RCC 7860 (cell line): ENCODE data around the gene PLEKHA7.
A peak's percentile ranks its signal among the peaks of the same experiment; 100 is the strongest.
"Not testable (repeated sequence)": the region's sequence is repeated elsewhere in the genome, so short reads cannot be mapped to it uniquely, and the experiment has no call there.

Source experiments
- DNase-seq: peaks from one replicate; pipeline ENCODE4 v3.0.0-alpha.2; 2015; ENCODE audit warnings: low spot score
- FAIRE-seq: peaks from 2 replicates; lab custom pipeline; 2012; peaks lifted over from hg19 to GRCh38; lab: Jason Lieb, UNC

Gene PLEKHA7

DNA sequence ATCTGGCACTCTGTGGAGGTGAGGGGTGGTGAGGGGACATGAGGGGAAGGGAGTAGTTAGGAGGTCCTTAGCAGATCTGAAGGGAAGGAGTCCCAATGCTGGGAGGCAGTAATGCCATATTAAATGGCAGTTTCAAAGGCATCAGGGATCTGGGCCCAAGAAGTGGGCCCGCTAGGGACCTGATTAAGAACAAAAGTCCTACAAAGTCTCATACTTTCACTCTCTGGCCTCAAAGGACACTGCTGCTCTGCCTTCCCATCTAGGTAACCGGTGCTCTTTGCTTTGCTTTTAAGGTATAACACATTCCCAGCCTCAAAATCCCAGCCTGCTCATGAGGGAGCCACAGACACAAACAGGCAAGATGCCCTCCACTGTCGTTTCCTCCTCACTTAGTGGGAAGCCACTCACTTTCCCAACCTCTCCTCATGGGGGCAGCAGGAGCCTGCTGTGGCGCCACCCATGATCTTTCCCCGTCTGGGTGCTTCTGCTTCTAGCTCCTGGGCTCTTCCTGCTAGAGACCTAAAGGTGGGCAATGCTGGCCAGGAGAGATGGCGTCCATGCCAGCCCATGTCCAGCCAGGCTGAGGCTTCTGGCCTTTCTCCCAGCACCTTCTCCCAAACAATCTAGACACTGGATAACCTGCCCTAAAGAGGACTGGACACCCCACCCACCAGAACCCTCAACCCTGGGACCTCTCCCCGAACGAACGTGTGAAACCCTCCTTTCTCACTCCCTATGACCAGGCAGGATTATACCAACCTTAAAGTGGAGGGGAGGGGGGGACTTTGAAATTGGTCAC is 68.3 kb downstream of the PLEKHA7 start:
- FAIRE-seq (no peak), DNase-seq (peak; percentile 61)

DNA sequence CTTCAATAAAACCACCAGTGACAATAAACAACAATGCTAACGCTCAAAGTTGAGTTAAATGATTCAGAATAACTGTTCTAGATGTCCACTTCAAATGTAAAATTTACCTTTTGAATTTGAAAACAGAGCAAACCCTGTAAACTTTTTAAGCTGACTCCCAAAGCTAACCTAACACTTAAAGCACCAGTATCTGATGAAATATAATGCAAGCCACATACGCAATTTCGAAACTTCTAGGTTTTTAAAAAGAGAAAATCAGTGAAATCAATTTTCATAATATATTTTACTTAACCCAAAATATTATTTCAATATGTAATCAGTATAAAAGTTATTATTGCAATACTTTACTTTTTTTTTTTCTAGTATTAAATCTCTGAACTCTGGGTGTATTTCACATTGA is 71.3 kb downstream of the PLEKHA7 start:
- DNase-seq (no peak), FAIRE-seq (no peak)

DNA sequence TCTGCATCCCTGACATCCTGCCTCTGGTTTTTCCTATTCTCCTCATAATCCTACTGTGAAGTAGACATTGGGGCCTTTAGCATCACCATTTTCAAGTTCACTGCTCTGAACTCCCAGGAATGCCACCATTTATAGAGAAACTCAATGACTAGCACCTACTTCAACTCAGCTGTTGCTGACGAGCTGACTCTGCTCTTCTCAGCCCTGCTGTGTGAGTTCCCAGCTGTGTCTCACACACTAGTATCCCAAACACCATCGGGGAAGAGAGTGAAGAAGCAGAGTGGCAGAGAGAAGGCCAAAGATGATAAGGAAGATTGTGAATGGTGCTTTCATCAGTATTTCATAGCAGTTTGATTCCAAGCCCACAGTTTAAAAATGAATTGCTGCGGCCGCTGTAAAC is 71.9 kb downstream of the PLEKHA7 start:
- no peak for FAIRE-seq

DNA sequence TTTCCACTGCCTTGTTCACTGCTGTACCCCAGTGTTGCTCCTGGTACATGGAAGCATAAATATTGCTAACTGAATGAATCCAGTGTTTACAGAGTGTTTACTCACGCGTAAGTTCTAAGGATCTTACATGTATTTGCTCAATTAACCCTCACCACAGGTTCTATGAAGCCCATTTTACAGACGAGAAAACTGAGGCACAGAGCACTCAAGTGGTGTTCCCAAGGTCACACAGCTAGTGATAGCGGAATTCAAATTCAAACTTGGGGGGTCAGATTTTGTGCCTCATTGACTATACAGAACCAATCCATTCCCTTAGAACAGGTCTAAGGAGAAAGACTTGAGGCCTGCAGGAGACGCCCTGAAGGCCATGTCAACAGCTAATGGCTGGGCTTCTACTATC is 72.3 kb downstream of the PLEKHA7 start:
- FAIRE-seq: no peak
- no peak for DNase-seq

More for the DNA sequence above, 71.9 kb downstream of the PLEKHA7 start:
- DNase-seq: no peak

DNA sequence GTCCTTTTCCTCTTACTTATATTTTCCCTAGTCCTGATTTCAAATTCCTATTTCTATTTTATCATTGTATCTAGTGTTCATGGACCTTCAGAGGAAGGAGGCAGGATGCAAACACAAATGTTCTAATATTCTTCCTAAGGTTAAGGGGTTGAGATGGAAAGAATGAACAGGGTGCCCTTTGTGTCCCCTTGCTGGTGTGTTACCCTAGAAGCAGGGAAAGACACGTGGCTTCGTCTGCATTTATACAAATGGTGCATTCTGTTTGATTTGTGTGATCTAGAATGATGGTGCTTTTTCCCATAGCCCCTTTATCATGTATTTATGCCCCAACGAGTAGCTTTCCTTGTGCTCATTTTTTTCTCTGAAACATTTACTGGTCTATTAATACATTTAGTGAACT is 76.2 kb downstream of the PLEKHA7 start:
- FAIRE-seq (no peak), DNase-seq (no peak)

DNA sequence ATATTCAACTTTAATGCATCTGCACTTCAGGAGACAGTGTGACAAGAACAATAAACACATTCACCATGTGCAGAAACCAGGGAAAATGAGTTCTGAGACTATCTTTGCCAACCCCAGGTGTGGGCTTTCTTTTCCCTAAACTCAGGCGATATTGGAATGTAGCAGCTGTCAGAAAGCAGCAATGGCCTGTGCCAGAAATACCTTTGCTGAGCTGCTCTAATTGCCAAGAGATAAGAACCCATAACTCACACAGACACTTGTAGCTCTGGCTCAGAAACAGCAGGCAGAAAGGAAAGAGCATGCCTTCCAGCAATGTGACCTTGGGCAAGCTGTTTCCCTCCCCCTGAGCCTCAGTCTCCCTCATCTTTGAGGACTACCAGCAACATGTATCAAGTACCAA is 77.6 kb downstream of the PLEKHA7 start:
- FAIRE-seq (no peak), DNase-seq (no peak)

DNA sequence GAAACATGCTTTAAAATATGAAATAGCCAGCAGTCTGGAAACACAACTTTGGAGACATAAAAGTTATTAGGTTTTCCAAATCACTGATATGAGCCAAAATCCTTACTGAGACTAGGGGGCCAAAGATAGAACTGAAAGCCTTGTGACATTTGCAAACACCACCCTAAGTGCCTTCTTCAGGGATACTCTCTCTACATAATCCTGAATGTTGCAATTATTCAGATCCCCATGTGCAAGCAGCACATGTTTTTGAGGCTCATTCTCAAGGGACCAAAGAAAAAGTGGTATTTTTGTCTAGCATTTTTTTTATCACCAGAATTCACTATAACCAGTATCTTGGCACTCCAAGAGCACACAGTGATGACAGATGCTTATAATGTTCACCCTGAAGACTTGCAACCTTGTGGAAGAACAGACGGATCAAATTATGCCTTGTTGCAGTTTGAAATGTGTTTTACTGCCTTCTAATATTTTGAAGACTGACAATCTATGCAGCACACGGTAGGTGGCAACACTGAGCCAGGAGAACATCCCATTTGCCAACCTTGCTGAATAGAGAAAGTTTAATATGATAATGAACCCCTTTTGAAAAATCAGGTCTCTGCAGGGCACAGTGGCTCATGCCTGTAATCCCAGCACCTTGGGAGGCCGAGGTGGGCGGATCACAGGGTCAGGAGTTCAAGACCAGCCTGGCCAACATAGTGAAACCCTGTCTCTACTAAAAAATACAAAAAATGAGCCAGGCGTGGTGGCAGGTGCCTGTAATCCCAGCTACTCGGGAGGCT is 78.5 kb downstream of the PLEKHA7 start:
- peak; percentile 19 for DNase-seq

DNA sequence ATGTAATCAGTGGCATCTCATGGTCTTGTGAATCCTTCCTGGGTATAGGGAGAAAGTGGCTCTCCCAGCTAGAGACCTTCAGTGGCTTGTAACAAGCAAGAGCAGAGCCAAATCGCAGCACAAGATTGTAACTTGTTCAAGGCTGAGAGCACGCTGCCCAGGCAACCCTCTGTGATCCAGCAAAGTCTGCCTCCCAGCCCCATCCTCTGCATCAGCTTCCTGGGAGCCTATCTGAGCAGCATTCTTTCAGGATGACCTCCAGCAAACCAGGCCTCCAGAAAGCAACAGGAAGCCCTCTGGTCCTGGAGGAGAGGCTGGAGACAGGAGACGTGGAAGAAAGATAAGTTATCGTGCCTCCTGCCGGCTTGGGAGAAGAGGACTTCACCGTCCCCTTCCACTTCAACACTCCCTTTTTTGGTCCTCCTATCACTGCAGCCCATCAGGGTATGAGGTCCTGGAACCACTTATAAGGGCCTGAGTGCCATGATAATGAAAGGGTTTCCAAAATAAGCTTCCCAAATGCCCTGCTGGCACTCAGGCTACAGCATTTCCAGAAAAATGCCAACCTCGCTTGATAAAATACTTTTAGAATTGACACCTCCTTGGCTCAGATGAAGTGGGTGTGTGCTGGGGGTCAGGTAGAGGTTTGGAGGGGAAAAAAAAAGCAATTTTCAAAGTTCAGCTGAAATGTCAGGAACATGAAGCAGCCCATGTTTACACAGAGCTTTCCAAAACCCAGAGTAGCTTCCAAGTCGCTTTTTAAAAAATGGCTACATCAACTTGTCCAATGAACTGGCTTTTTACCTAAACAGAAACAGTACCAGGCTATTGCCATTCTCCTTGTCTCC is 80.2 kb downstream of the PLEKHA7 start:
- FAIRE-seq (no peak), DNase-seq (no peak)

More for the DNA sequence above, 78.5 kb downstream of the PLEKHA7 start:
- peak; percentile 44 for FAIRE-seq

DNA sequence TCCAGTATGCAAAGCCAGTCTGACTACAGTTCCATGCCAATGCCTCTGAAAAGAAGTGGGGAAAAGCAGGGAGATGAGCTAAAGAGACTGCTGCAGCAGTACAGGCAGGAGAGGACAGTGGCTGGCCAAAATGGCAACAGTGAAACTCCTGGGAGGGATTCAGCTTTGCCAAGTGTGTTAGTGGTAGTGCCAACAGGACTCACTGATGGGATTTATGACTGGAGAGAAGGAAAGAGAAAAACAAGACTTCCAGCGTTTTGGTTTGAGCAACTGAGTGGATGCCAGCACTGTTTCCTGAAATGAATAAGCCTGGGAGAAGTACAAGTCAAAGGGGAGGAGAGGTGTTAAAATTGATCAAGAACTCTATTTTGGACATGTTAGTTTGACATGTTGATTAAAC is 80.9 kb downstream of the PLEKHA7 start:
- DNase-seq: no peak
- FAIRE-seq: no peak

DNA sequence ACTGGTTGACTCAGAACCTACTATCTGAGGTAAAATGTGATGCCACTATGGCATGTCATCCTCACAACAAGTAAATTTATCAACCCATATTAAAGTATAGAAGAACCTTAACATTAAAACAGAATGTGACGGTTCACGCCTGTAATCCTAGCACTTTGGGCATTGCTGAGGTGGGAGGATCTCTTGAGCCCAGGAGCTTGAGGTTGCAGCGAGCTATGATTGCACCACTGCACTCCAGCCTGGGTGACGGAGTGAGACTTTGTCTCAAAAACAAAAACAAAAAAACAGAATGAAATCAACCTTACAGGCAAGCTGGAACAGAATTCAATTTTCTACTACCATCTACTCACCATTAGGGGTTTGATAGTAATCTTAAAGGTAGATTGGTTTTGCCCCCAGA is 86.2 kb downstream of the PLEKHA7 start:
- DNase-seq: no peak
- FAIRE-seq: no peak

DNA sequence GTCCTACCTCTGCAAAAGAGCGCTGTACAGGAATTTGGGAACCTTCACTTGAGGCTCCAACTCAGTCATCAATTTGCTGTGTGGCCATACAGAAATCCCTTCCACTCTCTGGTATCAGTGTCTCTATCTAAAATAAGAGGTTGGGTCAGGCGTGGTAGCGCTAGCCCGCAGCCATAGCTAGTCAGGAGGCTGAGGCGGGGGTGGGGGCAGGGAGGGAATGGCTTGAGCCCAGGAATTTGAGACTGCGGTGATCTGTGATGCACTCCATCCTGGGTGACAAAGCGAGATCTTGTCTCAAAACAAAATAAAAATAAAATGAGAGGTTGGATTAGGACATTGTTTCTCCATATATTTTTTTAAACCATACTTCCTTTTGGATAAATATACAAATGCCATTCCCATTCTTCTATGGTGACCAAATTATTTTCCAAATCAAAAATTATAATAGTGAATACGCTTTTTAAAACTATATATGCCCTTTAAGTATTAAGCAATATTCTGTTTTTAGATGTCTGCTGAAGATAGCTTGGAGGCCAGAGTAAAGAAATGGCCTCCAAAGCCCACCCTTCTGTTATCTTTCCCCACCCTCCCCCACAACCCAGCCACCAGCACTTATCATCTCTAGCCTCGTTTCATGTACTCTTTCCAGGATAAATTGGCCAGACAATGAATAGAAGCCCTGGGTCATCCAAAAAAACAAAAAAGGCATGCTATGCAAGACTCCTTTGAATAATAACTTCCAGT is 87.2 kb downstream of the PLEKHA7 start:
- FAIRE-seq (no peak), DNase-seq (no peak)

DNA sequence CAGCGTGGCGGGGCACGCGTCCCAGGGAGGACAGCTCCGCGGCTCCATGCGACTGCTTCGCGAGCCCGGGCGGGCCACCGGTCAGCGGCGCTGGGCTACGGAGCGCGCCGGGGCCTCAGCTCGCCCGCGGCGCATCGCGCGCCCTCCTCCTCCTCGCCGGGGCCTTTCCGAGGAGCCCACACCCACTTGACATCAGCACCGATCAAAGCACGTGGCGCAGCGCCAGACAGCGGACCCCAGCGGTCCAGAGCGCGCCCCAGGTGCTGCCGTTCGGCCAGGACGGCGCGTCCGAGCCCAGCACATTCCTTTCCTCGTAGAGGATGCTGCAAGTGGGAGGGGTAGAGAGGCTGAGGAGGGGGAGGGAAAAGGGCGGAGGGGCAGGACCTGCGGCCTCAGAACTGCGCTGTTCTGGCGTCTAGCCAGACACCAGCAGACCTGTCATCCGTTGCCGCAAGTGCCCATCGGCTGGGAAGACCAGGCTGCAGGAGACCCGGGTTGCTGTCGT is 88.6 kb downstream of the PLEKHA7 start:
- DNase-seq: peak; percentile 55
- FAIRE-seq: no peak

DNA sequence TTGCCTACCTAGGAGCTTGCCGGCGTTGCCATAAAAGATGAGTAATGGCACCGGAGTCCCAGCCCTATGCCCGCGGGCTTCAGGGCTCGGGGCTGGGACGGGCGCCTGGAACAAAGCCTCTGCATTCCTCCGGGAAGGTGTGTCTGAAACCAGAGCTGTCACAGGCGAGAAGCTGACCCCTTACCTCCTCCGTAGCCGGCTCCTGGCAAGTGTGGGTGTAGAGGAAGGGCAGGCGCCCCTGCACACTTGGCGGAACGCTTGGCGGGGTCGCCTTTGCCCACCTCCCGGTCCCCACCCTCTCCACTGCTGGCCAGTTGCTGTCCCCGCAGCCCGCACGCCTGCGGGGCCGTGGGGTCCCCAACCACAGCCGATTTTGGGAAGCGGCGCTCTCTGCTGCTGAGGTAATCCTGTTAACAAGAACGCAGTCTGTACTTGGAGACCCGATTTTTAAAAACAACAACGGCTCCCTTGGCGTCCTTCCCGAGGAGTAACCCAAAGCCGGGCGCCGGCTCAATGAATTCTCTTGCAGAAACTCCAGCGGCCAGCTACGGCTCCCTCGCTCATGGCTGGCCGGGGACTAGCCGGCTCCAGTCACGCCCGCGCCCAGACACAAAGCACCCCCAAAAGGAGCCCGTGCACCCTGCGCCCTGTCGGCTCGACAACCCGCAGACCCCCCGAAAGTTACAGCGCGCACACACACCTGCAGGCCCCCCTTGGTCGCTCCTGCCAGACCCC is 89.2 kb downstream of the PLEKHA7 start:
- peak; percentile 77 for FAIRE-seq

DNA sequence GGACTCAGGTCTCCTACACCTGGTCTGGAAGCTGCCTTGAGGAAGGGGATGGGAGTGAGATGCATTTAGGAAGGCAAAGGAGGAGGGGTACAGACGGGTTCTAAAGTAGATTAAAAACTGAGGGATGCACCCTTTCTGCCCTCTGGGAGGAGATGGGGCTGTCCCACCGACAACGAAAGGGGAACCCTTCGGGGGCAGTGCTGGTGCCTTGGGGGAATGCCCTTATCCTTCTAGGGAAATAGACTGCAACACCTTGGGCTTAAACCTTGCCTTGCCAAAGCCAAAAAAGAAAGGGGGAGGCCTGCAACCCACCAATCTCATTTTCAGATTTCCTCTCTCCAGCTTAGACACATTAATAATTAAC is 89.8 kb downstream of the PLEKHA7 start:
- no peak for FAIRE-seq
- no peak for DNase-seq

More for the DNA sequence above, 89.2 kb downstream of the PLEKHA7 start:
- DNase-seq: peak; percentile 75

DNA sequence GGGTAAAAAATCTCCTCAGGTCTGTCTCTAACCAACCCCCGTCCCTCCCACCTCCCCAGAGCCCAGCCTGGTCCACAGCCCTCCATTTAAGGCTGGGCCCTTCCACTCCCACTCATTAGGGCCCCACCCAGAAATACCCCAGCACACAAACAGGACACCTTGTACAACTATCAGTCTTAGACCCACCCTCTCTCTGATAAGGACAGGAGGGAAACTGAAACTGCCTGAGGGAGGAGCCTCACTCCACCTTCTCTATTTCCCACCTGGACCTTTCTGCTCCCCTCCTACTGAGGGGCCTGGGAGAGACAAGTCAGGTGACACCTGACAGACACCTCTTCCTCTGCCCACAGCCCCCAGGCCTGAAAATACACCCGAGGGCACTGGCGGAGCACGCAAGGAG is 90.2 kb downstream of the PLEKHA7 start:
- FAIRE-seq (no peak), DNase-seq (no peak)

DNA sequence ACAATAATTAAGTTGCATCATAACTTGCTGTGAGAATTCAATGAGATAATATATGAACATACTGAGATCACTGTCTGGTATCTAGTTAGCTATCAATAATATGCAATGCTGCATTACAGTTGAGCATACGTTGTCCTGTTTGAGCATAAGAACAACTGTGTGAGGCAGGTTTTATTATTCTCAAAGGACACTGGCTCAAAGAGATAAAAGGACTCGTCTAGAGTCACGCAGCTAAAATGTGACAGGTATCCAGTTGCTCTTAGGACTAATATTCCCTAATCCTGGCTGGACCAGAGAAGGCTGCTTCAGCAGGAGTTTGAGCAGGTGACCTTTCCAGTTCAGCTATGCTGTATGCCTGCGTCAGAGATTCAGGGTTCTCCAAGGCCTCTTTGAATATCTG is 92.5 kb downstream of the PLEKHA7 start:
- FAIRE-seq: no peak

DNA sequence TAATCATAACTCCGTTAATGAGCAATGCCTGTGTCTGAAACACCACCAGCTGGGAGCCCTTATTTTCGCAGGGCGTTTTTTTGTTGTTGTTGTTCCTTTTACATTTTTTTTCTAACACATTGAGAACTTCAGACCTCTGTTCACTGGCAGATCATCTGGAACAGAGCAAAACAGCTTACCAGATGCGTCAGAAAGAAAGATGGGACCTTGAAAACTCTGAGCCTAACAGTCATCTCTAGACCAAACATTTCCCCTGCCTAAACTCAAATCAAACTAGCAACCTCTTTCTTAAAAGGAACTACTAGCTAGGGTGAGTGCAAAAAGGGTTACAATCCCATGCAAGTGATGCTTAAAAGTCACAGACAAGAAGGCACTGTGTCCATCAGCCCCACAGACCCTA is 93.2 kb downstream of the PLEKHA7 start:
- no peak for DNase-seq
- no peak for FAIRE-seq

More for the DNA sequence above, 92.5 kb downstream of the PLEKHA7 start:
- no peak for DNase-seq

DNA sequence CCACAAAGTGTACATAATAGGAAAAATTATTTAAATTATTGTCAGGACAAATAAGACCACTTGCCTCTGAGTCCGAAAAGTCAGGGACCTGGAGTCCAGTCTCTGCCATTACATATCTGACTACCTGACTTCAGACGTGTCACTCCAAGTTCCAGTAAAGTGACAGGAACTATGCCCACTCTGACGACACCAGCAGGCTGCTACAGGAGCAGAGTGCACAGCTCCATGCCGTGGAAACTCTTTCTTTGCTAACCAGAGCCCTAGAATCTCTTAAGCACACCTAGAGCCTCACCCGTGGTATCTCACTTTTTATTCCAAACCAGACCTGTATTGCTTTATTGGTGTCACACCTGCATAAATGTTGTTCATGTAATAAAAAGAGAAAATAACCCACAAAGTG is 93.7 kb downstream of the PLEKHA7 start:
- FAIRE-seq (no peak), DNase-seq (no peak)

DNA sequence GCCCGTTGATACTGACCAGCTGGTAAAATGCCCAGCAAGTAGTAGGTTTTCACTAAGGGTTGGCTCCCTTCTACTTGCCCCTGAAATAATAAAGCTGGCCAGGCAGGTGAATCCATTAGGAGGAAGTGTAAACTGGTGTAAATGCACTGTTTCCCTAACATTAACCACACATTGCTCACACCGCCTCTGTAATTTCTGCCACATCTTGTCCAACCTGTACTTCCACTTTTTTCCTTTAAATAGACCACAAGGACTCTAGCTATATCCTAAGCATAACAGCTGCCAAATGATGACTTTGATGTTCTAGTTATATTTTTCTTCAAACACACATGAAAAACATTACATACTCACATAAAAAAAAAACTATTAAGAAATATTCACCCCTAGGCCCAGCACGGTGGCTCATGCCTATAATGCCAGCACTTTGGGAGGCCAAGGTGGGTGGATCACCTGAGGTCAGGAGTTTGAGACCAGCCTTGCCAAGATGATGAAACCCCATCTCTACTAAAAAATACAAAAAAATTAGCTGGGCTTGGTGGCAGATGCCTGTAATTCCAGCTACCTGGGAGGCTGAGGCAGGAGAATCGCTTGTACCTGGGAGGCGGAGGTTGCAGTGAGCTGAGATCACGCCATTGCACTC is 95.6 kb downstream of the PLEKHA7 start:
- not testable (repeated sequence) for FAIRE-seq, DNase-seq
